ENCODE measurements around the gene CENPB.

DNA sequence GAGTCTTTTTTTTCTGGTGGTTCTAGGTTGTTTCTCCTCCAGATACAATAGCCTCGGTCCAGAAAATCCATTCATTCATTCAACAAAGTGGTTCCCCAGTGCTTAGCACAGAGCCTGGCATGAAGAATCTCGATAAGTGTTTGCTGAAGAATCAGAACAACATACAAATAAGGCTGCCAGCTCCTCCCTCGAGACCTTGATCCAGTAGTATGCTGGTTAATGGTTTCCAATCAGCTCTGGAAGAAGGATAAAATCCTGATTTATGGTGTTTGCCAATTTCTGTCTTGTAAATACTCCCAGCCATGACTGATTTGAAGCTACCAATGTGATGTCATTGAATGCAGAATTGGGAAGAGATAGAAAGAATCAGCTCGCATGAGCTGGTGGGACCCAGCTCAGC is 50.8 kb downstream of the CENPB start:
- TF ChIP-seq, protein P1, sequence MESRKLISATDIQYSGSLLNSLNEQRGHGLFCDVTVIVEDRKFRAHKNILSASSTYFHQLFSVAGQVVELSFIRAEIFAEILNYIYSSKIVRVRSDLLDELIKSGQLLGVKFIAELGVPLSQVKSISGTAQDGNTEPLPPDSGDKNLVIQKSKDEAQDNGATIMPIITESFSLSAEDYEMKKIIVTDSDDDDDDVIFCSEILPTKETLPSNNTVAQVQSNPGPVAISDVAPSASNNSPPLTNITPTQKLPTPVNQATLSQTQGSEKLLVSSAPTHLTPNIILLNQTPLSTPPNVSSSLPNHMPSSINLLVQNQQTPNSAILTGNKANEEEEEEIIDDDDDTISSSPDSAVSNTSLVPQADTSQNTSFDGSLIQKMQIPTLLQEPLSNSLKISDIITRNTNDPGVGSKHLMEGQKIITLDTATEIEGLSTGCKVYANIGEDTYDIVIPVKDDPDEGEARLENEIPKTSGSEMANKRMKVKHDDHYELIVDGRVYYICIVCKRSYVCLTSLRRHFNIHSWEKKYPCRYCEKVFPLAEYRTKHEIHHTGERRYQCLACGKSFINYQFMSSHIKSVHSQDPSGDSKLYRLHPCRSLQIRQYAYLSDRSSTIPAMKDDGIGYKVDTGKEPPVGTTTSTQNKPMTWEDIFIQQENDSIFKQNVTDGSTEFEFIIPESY (IDR thresholded peaks at IDR 0.05; ENCODE audit: borderline replicate concordance, low read depth): no peak
- TF ChIP-seq RAD21 (IDR thresholded peaks at IDR 0.05; ENCODE audit: low read length): no peak
- TF ChIP-seq, protein P2, sequence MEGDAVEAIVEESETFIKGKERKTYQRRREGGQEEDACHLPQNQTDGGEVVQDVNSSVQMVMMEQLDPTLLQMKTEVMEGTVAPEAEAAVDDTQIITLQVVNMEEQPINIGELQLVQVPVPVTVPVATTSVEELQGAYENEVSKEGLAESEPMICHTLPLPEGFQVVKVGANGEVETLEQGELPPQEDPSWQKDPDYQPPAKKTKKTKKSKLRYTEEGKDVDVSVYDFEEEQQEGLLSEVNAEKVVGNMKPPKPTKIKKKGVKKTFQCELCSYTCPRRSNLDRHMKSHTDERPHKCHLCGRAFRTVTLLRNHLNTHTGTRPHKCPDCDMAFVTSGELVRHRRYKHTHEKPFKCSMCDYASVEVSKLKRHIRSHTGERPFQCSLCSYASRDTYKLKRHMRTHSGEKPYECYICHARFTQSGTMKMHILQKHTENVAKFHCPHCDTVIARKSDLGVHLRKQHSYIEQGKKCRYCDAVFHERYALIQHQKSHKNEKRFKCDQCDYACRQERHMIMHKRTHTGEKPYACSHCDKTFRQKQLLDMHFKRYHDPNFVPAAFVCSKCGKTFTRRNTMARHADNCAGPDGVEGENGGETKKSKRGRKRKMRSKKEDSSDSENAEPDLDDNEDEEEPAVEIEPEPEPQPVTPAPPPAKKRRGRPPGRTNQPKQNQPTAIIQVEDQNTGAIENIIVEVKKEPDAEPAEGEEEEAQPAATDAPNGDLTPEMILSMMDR (IDR thresholded peaks at IDR 0.05): no peak
- TF ChIP-seq POLR2AphosphoS5 (IDR thresholded peaks at IDR 0.05; ENCODE audit: low read depth, low read length): no peak
- no peak for TF ChIP-seq GABPA (IDR thresholded peaks at IDR 0.05; ENCODE audit: low read depth)
- TF ChIP-seq GATA2 (CRISPR knock-in tag; IDR thresholded peaks at IDR 0.05): no peak
